ENCODE measurements around the gene CAMSAP1. TPM values are rescaled to one million over a fixed set of nuclear protein-coding genes. Genes with fewer than 3 reads are reported as not detected.

CAMSAP1 gene
- polyA plus RNA-seq, 3 donors, result 0.71 to 9.0 (median 0.75) TPM

- no peak overlapping the region for H3K27ac ChIP-seq (ENCODE audit: low read depth in 1 of 2, low read length in 2 of 2)
- H3K9ac ChIP-seq (ENCODE audit: insufficient read depth, low read length, poor library complexity, severe bottlenecking), result no peak overlapping the region
- H3K9me3 ChIP-seq (replicated peaks in 1 of 2; ENCODE audit: control insufficient read depth in 1 of 2, insufficient read depth in 1 of 2, low read length in 2 of 2), result no peaks in the 10 kb centered on the region
- no peaks in the 10 kb centered on the region for H4K20me1 ChIP-seq (ENCODE audit: insufficient read depth, low read length)
- no peaks in the 10 kb centered on the region for H3K27me3 ChIP-seq (ENCODE audit: control insufficient read depth in 2 of 2, insufficient read depth in 2 of 2, low read length in 2 of 2)
- H3K4me2 ChIP-seq (replicated peaks; ENCODE audit: extremely low read depth, low read length, poor library complexity, severe bottlenecking), result no peak overlapping the region
- no peaks in the 10 kb centered on the region for H3K4me1 ChIP-seq (ENCODE audit: control insufficient read depth in 1 of 2, insufficient read depth in 2 of 2, low read length in 2 of 2)
- DNase-seq, result no peak
- no peaks in the 10 kb centered on the region for H3K36me3 ChIP-seq (replicated peaks in 1 of 2; ENCODE audit: control insufficient read depth in 1 of 2, insufficient read depth in 2 of 2, low read length in 2 of 2)
- no peak overlapping the region for H2AFZ ChIP-seq (ENCODE audit: insufficient read depth, low read depth, low read length, poor library complexity, severe bottlenecking)
- TF ChIP-seq, protein P1, sequence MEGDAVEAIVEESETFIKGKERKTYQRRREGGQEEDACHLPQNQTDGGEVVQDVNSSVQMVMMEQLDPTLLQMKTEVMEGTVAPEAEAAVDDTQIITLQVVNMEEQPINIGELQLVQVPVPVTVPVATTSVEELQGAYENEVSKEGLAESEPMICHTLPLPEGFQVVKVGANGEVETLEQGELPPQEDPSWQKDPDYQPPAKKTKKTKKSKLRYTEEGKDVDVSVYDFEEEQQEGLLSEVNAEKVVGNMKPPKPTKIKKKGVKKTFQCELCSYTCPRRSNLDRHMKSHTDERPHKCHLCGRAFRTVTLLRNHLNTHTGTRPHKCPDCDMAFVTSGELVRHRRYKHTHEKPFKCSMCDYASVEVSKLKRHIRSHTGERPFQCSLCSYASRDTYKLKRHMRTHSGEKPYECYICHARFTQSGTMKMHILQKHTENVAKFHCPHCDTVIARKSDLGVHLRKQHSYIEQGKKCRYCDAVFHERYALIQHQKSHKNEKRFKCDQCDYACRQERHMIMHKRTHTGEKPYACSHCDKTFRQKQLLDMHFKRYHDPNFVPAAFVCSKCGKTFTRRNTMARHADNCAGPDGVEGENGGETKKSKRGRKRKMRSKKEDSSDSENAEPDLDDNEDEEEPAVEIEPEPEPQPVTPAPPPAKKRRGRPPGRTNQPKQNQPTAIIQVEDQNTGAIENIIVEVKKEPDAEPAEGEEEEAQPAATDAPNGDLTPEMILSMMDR (IDR thresholded peaks at IDR 0.05), result no peak
- Mint-ChIP-seq H3K27ac (no peak overlapping the region), H3K36me3 (no peaks in the 10 kb centered on the region), H3K9me3 (no peaks in the 10 kb centered on the region), H3K27me3 (ENCODE audit: low read depth in 3 of 3) (peaks cover 2 to 6% (median 4%) of the 10 kb centered on the region in 3 donors), H3K4me3 (no peak overlapping the region), H3K4me1 (no peaks in the 10 kb centered on the region)
- no peaks in the 10 kb centered on the region for H3K79me2 ChIP-seq (ENCODE audit: insufficient read depth, low read length)
- WGBS (ENCODE audit: insufficient coverage), result 87% methylated on average over 26 of the region's 31 CpGs
- intact Hi-C loops (cut with micrococcal nuclease), result no loop called here
- H3K4me3 ChIP-seq (replicated peaks in 1 of 3; ENCODE audit: low read depth in 2 of 3, low read length in 3 of 3), result no peak overlapping the region
These were observed 114.8 kb downstream of the CAMSAP1 start for GRCh38 chr9:135792268-135793128.

DNA sequence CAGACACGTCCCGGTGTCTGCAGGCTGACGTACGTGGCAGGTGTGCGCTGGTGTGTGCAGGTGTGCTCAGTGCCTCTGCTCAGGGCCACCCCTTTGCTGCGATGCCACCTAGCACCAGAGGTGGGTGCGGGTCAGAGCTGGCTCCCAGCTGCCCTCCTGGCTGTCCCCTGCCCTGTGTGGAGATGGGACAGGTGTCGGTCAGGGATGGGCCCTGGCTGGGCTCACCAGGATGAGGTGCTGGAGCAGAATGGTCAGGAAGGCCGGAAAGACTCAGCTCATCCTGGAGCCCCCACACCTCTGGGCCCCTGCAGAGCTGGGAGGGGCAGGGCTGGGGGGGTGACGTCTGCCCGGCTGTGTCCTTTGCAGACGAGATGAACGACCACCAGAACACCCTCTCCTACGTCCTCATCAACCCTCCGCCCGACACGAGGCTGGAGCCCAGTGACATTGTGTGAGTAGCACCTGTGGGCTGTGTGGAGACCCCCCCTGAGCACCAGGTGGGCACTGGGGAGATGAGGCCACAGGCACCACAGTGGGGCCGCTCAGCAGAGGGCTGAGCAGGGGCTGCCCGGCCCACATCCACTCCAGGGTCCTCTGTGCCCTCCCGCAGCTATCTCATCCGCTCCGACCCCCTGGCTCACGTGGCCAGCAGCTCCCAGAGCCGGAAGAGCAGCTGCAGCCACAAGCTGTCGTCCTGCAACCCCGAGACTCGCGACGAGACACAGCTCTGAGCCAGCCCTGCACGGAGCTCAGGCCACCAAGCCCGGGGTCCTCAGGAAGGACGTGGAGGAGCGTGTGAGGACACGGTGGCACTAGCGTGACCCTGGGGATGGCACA, 115.7 kb downstream of the CAMSAP1 start:
- H3K9ac ChIP-seq (ENCODE audit: insufficient read depth, low read length, poor library complexity, severe bottlenecking), result no peak overlapping the region
- no peaks in the 10 kb centered on the region for H3K4me1 ChIP-seq (ENCODE audit: control insufficient read depth in 1 of 2, insufficient read depth in 2 of 2, low read length in 2 of 2)
- Mint-ChIP-seq H3K4me1 (no peaks in the 10 kb centered on the region), H3K36me3 (no peaks in the 10 kb centered on the region), H3K9me3 (no peaks in the 10 kb centered on the region), H3K27ac (no peak overlapping the region), H3K4me3 (no peak overlapping the region), H3K27me3 (ENCODE audit: low read depth in 3 of 3) (peaks cover 2 to 6% (median 5%) of the 10 kb centered on the region in 3 donors)
- H3K4me3 ChIP-seq (replicated peaks in 1 of 3; ENCODE audit: low read depth in 2 of 3, low read length in 3 of 3), result no peak overlapping the region
- TF ChIP-seq, protein P1 (IDR thresholded peaks at IDR 0.05), result no peak
- no peaks in the 10 kb centered on the region for H4K20me1 ChIP-seq (ENCODE audit: insufficient read depth, low read length)
- DNase-seq, result no peak
- 86% methylated on average over 26 of the region's 35 CpGs for WGBS (ENCODE audit: insufficient coverage)
- intact Hi-C loops (cut with micrococcal nuclease), result no loop called here
- no peaks in the 10 kb centered on the region for H3K36me3 ChIP-seq (replicated peaks in 1 of 2; ENCODE audit: control insufficient read depth in 1 of 2, insufficient read depth in 2 of 2, low read length in 2 of 2)
- no peak overlapping the region for H3K27ac ChIP-seq (ENCODE audit: low read depth in 1 of 2, low read length in 2 of 2)
- H3K79me2 ChIP-seq (ENCODE audit: insufficient read depth, low read length), result no peaks in the 10 kb centered on the region
- H2AFZ ChIP-seq (ENCODE audit: insufficient read depth, low read depth, low read length, poor library complexity, severe bottlenecking), result no peak overlapping the region
- H3K27me3 ChIP-seq (ENCODE audit: control insufficient read depth in 2 of 2, insufficient read depth in 2 of 2, low read length in 2 of 2), result no peaks in the 10 kb centered on the region
- H3K4me2 ChIP-seq (replicated peaks; ENCODE audit: extremely low read depth, low read length, poor library complexity, severe bottlenecking), result no peak overlapping the region
- no peaks in the 10 kb centered on the region for H3K9me3 ChIP-seq (replicated peaks in 1 of 2; ENCODE audit: control insufficient read depth in 1 of 2, insufficient read depth in 1 of 2, low read length in 2 of 2)

Measured in CD14-positive monocyte (primary cell).